Trophoblast cell (in vitro differentiated cells and primary cell): ENCODE data around the gene HUS1B.

Experiments used
- DNase-seq, 2 donors: peaks; one replicate each; pipeline ENCODE4 v3.0.0-alpha.2; 2016
- H2AFZ ChIP-seq: 2 replicates; pipeline ENCODE4 v1.6.1; 2013; ENCODE audit warnings: low read length, moderate library complexity, mild to moderate bottlenecking; ENCODE audit not compliant: insufficient read depth, poor library complexity
- H2AK5ac ChIP-seq: 2 replicates; pipeline ENCODE4 v1.6.1; 2013; ENCODE audit warnings: mild to moderate bottlenecking, low read length
- H2BK120ac ChIP-seq: 2 replicates; pipeline ENCODE4 v1.6.1; 2013; ENCODE audit warnings: low read length, mild to moderate bottlenecking, moderate library complexity; ENCODE audit not compliant: insufficient read depth, poor library complexity
- H2BK12ac ChIP-seq: 2 replicates; pipeline ENCODE4 v1.6.1; 2013; ENCODE audit warnings: mild to moderate bottlenecking, low read length, moderate library complexity
- H2BK5ac ChIP-seq: 2 replicates; pipeline ENCODE4 v1.6.1; 2013; ENCODE audit warnings: low read length, low read depth, moderate library complexity, mild to moderate bottlenecking; ENCODE audit not compliant: poor library complexity
- H3K14ac ChIP-seq: 2 replicates; pipeline ENCODE4 v1.6.1; 2013; ENCODE audit warnings: mild to moderate bottlenecking, low read length
- H3K18ac ChIP-seq: 2 replicates; pipeline ENCODE4 v1.6.1; 2013; ENCODE audit warnings: mild to moderate bottlenecking, low read length
- H3K23ac ChIP-seq: 2 replicates; pipeline ENCODE4 v1.6.1; 2013; ENCODE audit warnings: low read length
- H3K27ac ChIP-seq: 2 replicates; pipeline ENCODE4 v1.5.1; 2013; ENCODE audit warnings: low read depth, mild to moderate bottlenecking, inconsistent platforms, low read length, moderate library complexity
- H3K27me3 ChIP-seq: 2 replicates; pipeline ENCODE4 v1.6.1; 2013; ENCODE audit warnings: inconsistent platforms, mild to moderate bottlenecking, low read length, moderate library complexity; ENCODE audit not compliant: insufficient read depth
- H3K36me3 ChIP-seq, 2 experiments: 1 replicate in 1 of 2; 2 replicates in 1 of 2; pipeline ENCODE4 v1.6.1; 2013; ENCODE audit warnings: low read length in 2 of 2, mild to moderate bottlenecking in 2 of 2, moderate library complexity in 1 of 2; ENCODE audit not compliant: insufficient read depth in 2 of 2, control insufficient read depth in 1 of 2
- H3K4ac ChIP-seq: 2 replicates; pipeline ENCODE4 v1.6.1; 2013; ENCODE audit warnings: low read depth, mild to moderate bottlenecking, low read length, moderate library complexity
- H3K4me1 ChIP-seq, 2 experiments: 1 replicate in 1 of 2; 2 replicates in 1 of 2; pipeline ENCODE4 v1.6.1; 2013; ENCODE audit warnings: low read length in 2 of 2, mild to moderate bottlenecking in 2 of 2, moderate library complexity in 1 of 2; ENCODE audit not compliant: insufficient read depth in 2 of 2, control insufficient read depth in 1 of 2
- H3K4me2 ChIP-seq: 2 replicates; pipeline ENCODE4 v1.6.1; 2013; ENCODE audit warnings: inconsistent platforms, mild to moderate bottlenecking, low read length, moderate library complexity
- H3K4me3 ChIP-seq: 2 replicates; pipeline ENCODE4 v1.5.1; 2013; ENCODE audit warnings: mild to moderate bottlenecking, low read depth, low read length, inconsistent platforms
- H3K79me1 ChIP-seq: one replicate; pipeline ENCODE4 v1.6.1; 2013; ENCODE audit warnings: low read length
- H3K79me2 ChIP-seq: 2 replicates; pipeline ENCODE4 v1.6.1; 2013; ENCODE audit warnings: low read length, mild to moderate bottlenecking; ENCODE audit not compliant: control insufficient read depth, insufficient read depth, poor library complexity
- H3K9ac ChIP-seq: 2 replicates; pipeline ENCODE4 v1.6.1; 2013; ENCODE audit warnings: mild to moderate bottlenecking, low read length
- H3K9me3 ChIP-seq: 2 replicates; pipeline ENCODE4 v1.6.1; 2013; ENCODE audit warnings: low read depth, mild to moderate bottlenecking, control low read depth, inconsistent platforms, low read length; ENCODE audit not compliant: insufficient read depth
- H4K12ac ChIP-seq: 2 replicates; pipeline ENCODE4 v1.6.1; 2013; ENCODE audit warnings: low read depth, mild to moderate bottlenecking, low read length, moderate library complexity
- H4K8ac ChIP-seq: 2 replicates; pipeline ENCODE4 v1.6.1; 2013; ENCODE audit warnings: low read depth, mild to moderate bottlenecking, low read length, moderate library complexity
- H4K91ac ChIP-seq: one replicate; pipeline ENCODE4 v1.6.1; 2013; ENCODE audit warnings: low read depth, mild to moderate bottlenecking, low read length, moderate library complexity
- WGBS: extraction: QIAGEN DNeasy Blood & Tissue Kit; methylation state at CpG from one replicate; pipeline ENCODE4 v1.1.7; 2013; ENCODE audit warnings: missing lambda C conversion rate; ENCODE audit not compliant: insufficient read length, insufficient coverage; ENCODE audit errors: extremely low coverage; 5-methylcytosine and 5-hydroxymethylcytosine counted together

Gene HUS1B

DNA sequence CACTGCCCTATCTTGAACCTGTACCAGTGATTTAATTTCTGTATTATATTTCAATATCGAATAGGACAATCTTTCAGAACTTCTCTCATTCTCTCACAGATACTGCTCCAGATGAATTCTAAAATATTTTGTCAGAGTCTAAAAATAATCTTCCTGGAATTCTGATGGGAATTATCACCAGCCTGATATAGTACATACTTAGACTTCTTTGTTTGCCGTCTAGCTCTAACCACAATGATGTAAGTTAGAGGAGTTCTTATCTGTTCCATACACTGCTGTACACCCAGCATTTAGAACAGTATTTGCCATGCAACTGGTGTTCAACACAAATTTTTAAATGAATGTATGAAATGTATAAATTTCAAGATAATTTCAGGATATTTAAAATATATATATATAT, 1.3 kb upstream of the HUS1B start:
- no peak overlapping the region for H2BK12ac ChIP-seq
- no peak overlapping the region for H3K4ac ChIP-seq
- no peak overlapping the region for H2AFZ ChIP-seq
- no peak overlapping the region for H3K14ac ChIP-seq
- H3K4me2 ChIP-seq = no peak overlapping the region
- peaks cover 10% of the 10 kb centered on the region in 2 experiments for H3K4me1 ChIP-seq
- no CpG with 5 or more reads among the region's 2 CpGs for WGBS
- no peaks in the 10 kb centered on the region for H3K79me2 ChIP-seq
- H4K12ac ChIP-seq = no peak overlapping the region
- H3K27me3 ChIP-seq = no peaks in the 10 kb centered on the region
- H3K9ac ChIP-seq = no peak overlapping the region
- H3K79me1 ChIP-seq = peaks cover 3% of the 10 kb centered on the region
- H4K8ac ChIP-seq = no peak overlapping the region
- H3K23ac ChIP-seq = no peak overlapping the region
- no peaks in the 10 kb centered on the region for H3K9me3 ChIP-seq
- H2AK5ac ChIP-seq = no peak overlapping the region
- H3K18ac ChIP-seq = no peak overlapping the region
- peaks cover 1 to 8% of the 10 kb centered on the region in 2 experiments for H3K36me3 ChIP-seq
- peak in 1 of 2 donors; percentile 4 for DNase-seq
- no peak overlapping the region for H3K27ac ChIP-seq
- H2BK5ac ChIP-seq = no peak overlapping the region
- H2BK120ac ChIP-seq = no peak overlapping the region
- no peak overlapping the region for H3K4me3 ChIP-seq
- H4K91ac ChIP-seq = no peak overlapping the region

DNA sequence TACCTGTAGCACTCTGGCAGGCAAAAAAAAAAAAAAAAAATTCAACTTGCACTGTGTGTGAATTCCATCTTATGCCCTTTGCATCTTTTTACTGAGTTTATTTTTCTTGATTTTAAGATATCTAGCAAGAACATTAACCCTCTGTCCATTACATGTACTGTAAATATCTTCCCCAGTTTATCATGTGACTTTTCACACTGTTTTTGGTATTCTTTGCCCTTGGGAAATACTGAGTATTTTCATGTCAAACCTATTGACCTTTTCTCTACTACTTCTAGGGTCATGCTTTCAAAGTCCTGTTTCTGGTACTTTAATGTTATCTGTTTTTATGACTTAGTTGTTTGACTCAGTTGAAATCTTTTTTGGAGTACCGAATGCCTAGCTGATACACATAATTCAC, 843 bp upstream of the HUS1B start:
- Histone ChIP-seq H3K23ac (no peak overlapping the region), H3K36me3 (peaks cover 1 to 8% of the 10 kb centered on the region in 2 experiments), H3K79me1 (peaks cover 3% of the 10 kb centered on the region), H2BK120ac (no peak overlapping the region), H4K91ac (no peak overlapping the region), H4K12ac (no peak overlapping the region), H3K9ac (no peak overlapping the region), H3K27me3 (no peaks in the 10 kb centered on the region), H2AFZ (no peak overlapping the region), H3K4me2 (no peak overlapping the region), H3K27ac (no peak overlapping the region), H3K18ac (no peak overlapping the region), H3K79me2 (no peaks in the 10 kb centered on the region), H4K8ac (no peak overlapping the region), H3K14ac (no peak overlapping the region), H3K4me1 (peaks cover 10% of the 10 kb centered on the region in 2 experiments), H2BK12ac (no peak overlapping the region), H2BK5ac (no peak overlapping the region), H3K4me3 (no peak overlapping the region), H3K4ac (no peak overlapping the region), H2AK5ac (no peak overlapping the region), H3K9me3 (no peaks in the 10 kb centered on the region)
- no CpG with 5 or more reads among the region's 1 CpG for WGBS
- DNase-seq = no peak

DNA sequence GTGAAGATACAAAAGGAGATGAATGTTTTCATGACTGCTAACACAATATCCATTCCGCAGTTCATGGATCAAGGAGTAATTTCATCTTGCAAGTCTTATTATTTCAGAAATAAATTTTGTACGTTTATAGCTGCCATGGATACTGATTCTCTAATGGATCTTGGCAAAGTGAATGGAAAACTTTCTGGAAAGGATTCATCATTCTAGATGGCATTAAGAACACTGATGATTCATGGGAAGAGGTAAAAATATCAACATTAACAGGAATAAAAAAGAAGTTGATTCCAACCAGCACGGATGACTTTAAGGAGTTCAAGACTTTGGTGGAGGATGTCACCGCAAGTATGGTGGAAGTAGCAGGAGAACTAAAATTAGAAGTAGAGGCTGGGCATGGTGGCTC, 2.8 kb downstream of the HUS1B start:
- no peak overlapping the region for H2AK5ac ChIP-seq
- H3K9ac ChIP-seq = no peak overlapping the region
- H3K27ac ChIP-seq = no peak overlapping the region
- no peaks in the 10 kb centered on the region for H3K79me1 ChIP-seq
- H4K8ac ChIP-seq = no peak overlapping the region
- H3K4me3 ChIP-seq = no peak overlapping the region
- no peak overlapping the region for H4K91ac ChIP-seq
- H3K79me2 ChIP-seq = no peaks in the 10 kb centered on the region
- no peak for DNase-seq
- H3K4me2 ChIP-seq = no peak overlapping the region
- H3K36me3 ChIP-seq = peaks cover 1 to 8% of the 10 kb centered on the region in 2 experiments
- no peak overlapping the region for H4K12ac ChIP-seq
- H3K18ac ChIP-seq = no peak overlapping the region
- peaks cover 0 to under 1% of the 10 kb centered on the region in 2 experiments for H3K4me1 ChIP-seq
- H3K9me3 ChIP-seq = no peaks in the 10 kb centered on the region
- no peak overlapping the region for H3K23ac ChIP-seq
- WGBS = no CpG with 5 or more reads among the region's 4 CpGs
- H3K27me3 ChIP-seq = no peaks in the 10 kb centered on the region
- no peak overlapping the region for H3K14ac ChIP-seq
- H2AFZ ChIP-seq = no peak overlapping the region
- H2BK12ac ChIP-seq = no peak overlapping the region
- H2BK5ac ChIP-seq = no peak overlapping the region
- no peak overlapping the region for H3K4ac ChIP-seq
- H2BK120ac ChIP-seq = no peak overlapping the region

DNA sequence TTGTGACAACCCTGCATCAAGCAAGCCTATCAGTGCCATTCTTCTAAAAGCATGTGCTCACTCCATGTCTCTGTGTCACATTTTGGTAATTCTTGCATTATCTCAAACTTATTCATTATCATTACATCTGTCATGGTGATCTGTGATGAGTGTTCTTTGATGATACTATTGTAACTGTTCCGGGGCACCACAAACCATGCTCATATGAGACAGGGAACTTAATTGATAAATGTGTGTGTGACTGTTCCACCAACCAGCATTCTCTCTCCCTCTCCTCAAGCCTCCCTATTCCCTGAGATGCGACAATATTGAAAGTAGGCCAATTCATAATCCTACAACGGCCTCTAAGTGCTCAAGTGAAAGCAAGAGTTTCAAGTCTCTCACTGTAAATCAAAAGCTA, 4.0 kb downstream of the HUS1B start:
- Histone ChIP-seq H3K9ac (no peak overlapping the region), H2BK12ac (no peak overlapping the region), H3K4ac (no peak overlapping the region), H4K91ac (no peak overlapping the region), H3K9me3 (no peaks in the 10 kb centered on the region), H3K14ac (no peak overlapping the region), H3K79me1 (no peaks in the 10 kb centered on the region), H3K4me2 (no peak overlapping the region), H2BK120ac (no peak overlapping the region), H3K27me3 (no peaks in the 10 kb centered on the region), H4K12ac (no peak overlapping the region), H3K27ac (no peak overlapping the region), H2AFZ (no peak overlapping the region), H2AK5ac (no peak overlapping the region), H3K4me1 (no peaks in the 10 kb centered on the region), H3K23ac (no peak overlapping the region), H4K8ac (no peak overlapping the region), H3K4me3 (no peak overlapping the region), H3K36me3 (peaks cover 1 to 8% of the 10 kb centered on the region in 2 experiments), H3K79me2 (no peaks in the 10 kb centered on the region), H3K18ac (no peak overlapping the region), H2BK5ac (no peak overlapping the region)
- WGBS = no CpG with 5 or more reads among the region's 3 CpGs
- peak in 1 of 2 donors; percentile 40 for DNase-seq
